Chondrocyte (in vitro differentiated cells): Measurements from ENCODE around the gene LIMK2. TPM values are rescaled to one million over a fixed set of nuclear protein-coding genes. Genes with fewer than 3 reads are reported as not detected.

Source experiments
- total RNA-seq: library from RNA; stranded (reverse); gene quantifications from 3 replicates; pipeline ENCODE4 v1.2.1, GENCODE V29; 2021

The LIMK2 gene
- total RNA-seq, 1 donor from 2014 or later = 58.6 TPM

Other genes starting within 250 kb of the LIMK2 start
- 29.3 to 31.6 TPM (median 29.6 TPM) in 3 replicates for gene MORC2, start 243.5 kb upstream of the LIMK2 start, total RNA-seq
- 74.7 to 81.4 TPM (median 76.8 TPM) in 3 replicates for gene TUG1, start 243.0 kb upstream of the LIMK2 start, total RNA-seq
- gene SMTN, start 131.0 kb upstream of the LIMK2 start, total RNA-seq = 37.9 to 58.1 TPM (median 47.2 TPM) in 3 replicates
- gene SELENOM, start 104.7 kb upstream of the LIMK2 start, total RNA-seq = 200 to 228 TPM (median 217 TPM) in 3 replicates
- gene INPP5J, start 89.3 kb upstream of the LIMK2 start, total RNA-seq = 3.5 to 5.9 TPM (median 5.2 TPM) in 3 replicates
- gene PLA2G3, start 71.8 kb upstream of the LIMK2 start, total RNA-seq = 0.07 to 0.13 TPM in 2 of 3 replicates, not detected in the other
- gene RNF185, start 52.1 kb upstream of the LIMK2 start, total RNA-seq = 28.6 to 36.9 TPM (median 35.8 TPM) in 3 replicates
- 5.0 to 6.8 TPM (median 5.6 TPM) in 3 replicates for gene PIK3IP1, start 80.2 kb downstream of the LIMK2 start, total RNA-seq
- gene PATZ1, start 134.0 kb downstream of the LIMK2 start, total RNA-seq = 18.6 to 19.9 TPM (median 18.9 TPM) in 3 replicates
- gene DRG1, start 187.3 kb downstream of the LIMK2 start, total RNA-seq = 44.2 to 56.2 TPM (median 49.2 TPM) in 3 replicates